Measurements from ENCODE around the gene SOX21. TPM values are rescaled to one million over a fixed set of nuclear protein-coding genes. Genes with fewer than 3 reads are reported as not detected.

The SOX21 gene
- polyA plus RNA-seq, 1 donor from 2014 or later: 0.35 TPM

GRCh38 chr13:94705081-94706030 lies 7.0 kb downstream of the SOX21 start:
- H3K4me2 ChIP-seq (ENCODE audit: low read length): no peak overlapping the region
- peaks cover 84% of the 10 kb centered on the region for H3K27me3 ChIP-seq (ENCODE audit: insufficient read depth, low read depth, low read length)
- H3K9me2 ChIP-seq (ENCODE audit: insufficient read depth, low read length): no peaks in the 10 kb centered on the region
- H3K79me2 ChIP-seq (replicated peaks; ENCODE audit: insufficient read depth, low read length): peaks cover 29% of the 10 kb centered on the region
- H3K9ac ChIP-seq (ENCODE audit: low read length): no peak overlapping the region
- H4K20me1 ChIP-seq (ENCODE audit: insufficient read depth): no peaks in the 10 kb centered on the region
- peaks cover 17% of the 10 kb centered on the region for H3K9me3 ChIP-seq (ENCODE audit: low read length)
- no peak overlapping the region for H2AFZ ChIP-seq (ENCODE audit: low read depth, low read length)
- no peak overlapping the region for H3K27ac ChIP-seq (ENCODE audit: low read length)
- no peak overlapping the region for H3K4me3 ChIP-seq (ENCODE audit: low read length)
- H3K36me3 ChIP-seq (ENCODE audit: insufficient read depth, low read length): no peaks in the 10 kb centered on the region
- no peak for TF ChIP-seq POLR2AphosphoS5 (IDR thresholded peaks at IDR 0.05)
- no peak for TF ChIP-seq SMC3 (conservative IDR thresholded peaks at IDR 0.05; ENCODE audit: poor library complexity)
- no peak for TF ChIP-seq EZH2 (IDR thresholded peaks at IDR 0.05; ENCODE audit: borderline replicate concordance, insufficient read depth, low read length, poor library complexity, severe bottlenecking)
- TF ChIP-seq EP300 (conservative IDR thresholded peaks at IDR 0.05; ENCODE audit: poor library complexity, severe bottlenecking): no peak
- no peak for TF ChIP-seq TAF1 (IDR thresholded peaks at IDR 0.05; ENCODE audit: low read depth)
- no peak for TF ChIP-seq RAD21 (conservative IDR thresholded peaks at IDR 0.05)
- TF ChIP-seq MXI1 (conservative IDR thresholded peaks at IDR 0.05; ENCODE audit: poor library complexity, severe bottlenecking): no peak
- TF ChIP-seq, protein P1, sequence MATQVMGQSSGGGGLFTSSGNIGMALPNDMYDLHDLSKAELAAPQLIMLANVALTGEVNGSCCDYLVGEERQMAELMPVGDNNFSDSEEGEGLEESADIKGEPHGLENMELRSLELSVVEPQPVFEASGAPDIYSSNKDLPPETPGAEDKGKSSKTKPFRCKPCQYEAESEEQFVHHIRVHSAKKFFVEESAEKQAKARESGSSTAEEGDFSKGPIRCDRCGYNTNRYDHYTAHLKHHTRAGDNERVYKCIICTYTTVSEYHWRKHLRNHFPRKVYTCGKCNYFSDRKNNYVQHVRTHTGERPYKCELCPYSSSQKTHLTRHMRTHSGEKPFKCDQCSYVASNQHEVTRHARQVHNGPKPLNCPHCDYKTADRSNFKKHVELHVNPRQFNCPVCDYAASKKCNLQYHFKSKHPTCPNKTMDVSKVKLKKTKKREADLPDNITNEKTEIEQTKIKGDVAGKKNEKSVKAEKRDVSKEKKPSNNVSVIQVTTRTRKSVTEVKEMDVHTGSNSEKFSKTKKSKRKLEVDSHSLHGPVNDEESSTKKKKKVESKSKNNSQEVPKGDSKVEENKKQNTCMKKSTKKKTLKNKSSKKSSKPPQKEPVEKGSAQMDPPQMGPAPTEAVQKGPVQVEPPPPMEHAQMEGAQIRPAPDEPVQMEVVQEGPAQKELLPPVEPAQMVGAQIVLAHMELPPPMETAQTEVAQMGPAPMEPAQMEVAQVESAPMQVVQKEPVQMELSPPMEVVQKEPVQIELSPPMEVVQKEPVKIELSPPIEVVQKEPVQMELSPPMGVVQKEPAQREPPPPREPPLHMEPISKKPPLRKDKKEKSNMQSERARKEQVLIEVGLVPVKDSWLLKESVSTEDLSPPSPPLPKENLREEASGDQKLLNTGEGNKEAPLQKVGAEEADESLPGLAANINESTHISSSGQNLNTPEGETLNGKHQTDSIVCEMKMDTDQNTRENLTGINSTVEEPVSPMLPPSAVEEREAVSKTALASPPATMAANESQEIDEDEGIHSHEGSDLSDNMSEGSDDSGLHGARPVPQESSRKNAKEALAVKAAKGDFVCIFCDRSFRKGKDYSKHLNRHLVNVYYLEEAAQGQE (IDR thresholded peaks at IDR 0.05; ENCODE audit: borderline replicate concordance): no peak
- no peak for TF ChIP-seq CTCF (IDR thresholded peaks at IDR 0.05; ENCODE audit: poor library complexity, severe bottlenecking)
- H3F3A ChIP-seq (ENCODE audit: insufficient read depth, low read length, poor library complexity, severe bottlenecking): peaks cover 3% of the 10 kb centered on the region

GRCh38 chr13:94704377-94705080 lies 7.8 kb downstream of the SOX21 start:
- Histone ChIP-seq H4K20me1 (ENCODE audit: insufficient read depth) (no peaks in the 10 kb centered on the region), H3K27ac (ENCODE audit: low read length) (no peak overlapping the region), H3K9ac (ENCODE audit: low read length) (no peak overlapping the region), H2AFZ (ENCODE audit: low read depth, low read length) (no peak overlapping the region), H3F3A (ENCODE audit: insufficient read depth, low read length, poor library complexity, severe bottlenecking) (no peaks in the 10 kb centered on the region), H3K9me2 (ENCODE audit: insufficient read depth, low read length) (no peaks in the 10 kb centered on the region), H3K79me2 (replicated peaks; ENCODE audit: insufficient read depth, low read length) (peaks cover 21% of the 10 kb centered on the region), H3K4me2 (ENCODE audit: low read length) (no peak overlapping the region), H3K9me3 (ENCODE audit: low read length) (peaks cover 17% of the 10 kb centered on the region), H3K27me3 (ENCODE audit: insufficient read depth, low read depth, low read length) (peaks cover 75% of the 10 kb centered on the region), H3K36me3 (ENCODE audit: insufficient read depth, low read length) (no peaks in the 10 kb centered on the region), H3K4me3 (ENCODE audit: low read length) (no peak overlapping the region)
- TF ChIP-seq RAD21 (conservative IDR thresholded peaks at IDR 0.05) (no peak), POLR2AphosphoS5 (IDR thresholded peaks at IDR 0.05) (no peak), EP300 (conservative IDR thresholded peaks at IDR 0.05; ENCODE audit: poor library complexity, severe bottlenecking) (no peak), CTCF (IDR thresholded peaks at IDR 0.05; ENCODE audit: poor library complexity, severe bottlenecking) (no peak), EZH2 (IDR thresholded peaks at IDR 0.05; ENCODE audit: borderline replicate concordance, insufficient read depth, low read length, poor library complexity, severe bottlenecking) (no peak), MXI1 (conservative IDR thresholded peaks at IDR 0.05; ENCODE audit: poor library complexity, severe bottlenecking) (no peak), TAF1 (IDR thresholded peaks at IDR 0.05; ENCODE audit: low read depth) (no peak), SMC3 (conservative IDR thresholded peaks at IDR 0.05; ENCODE audit: poor library complexity) (no peak)
- TF ChIP-seq, protein P1 (IDR thresholded peaks at IDR 0.05; ENCODE audit: borderline replicate concordance): no peak
